Loucy (cell line): ENCODE data around the gene FOXL3.

ENCODE experiments used
- H2AFZ ChIP-seq: fragments of 200-600 bp; sonication (generic); 2 replicates; pipeline ENCODE4 v1.6.0; 2016; ENCODE audit warnings: antibody characterized with exemption, mild to moderate bottlenecking, low read length, moderate library complexity
- H3F3A ChIP-seq: fragments of 200-600 bp; 2 replicates; pipeline ENCODE4 v1.6.0; 2016; ENCODE audit warnings: antibody characterized with exemption, low read depth, mild to moderate bottlenecking
- H3K27me3 ChIP-seq: fragments of 200-600 bp; sonication (generic); 2 replicates; pipeline ENCODE4 v1.6.1; 2014; ENCODE audit warnings: low read length, mild to moderate bottlenecking; ENCODE audit not compliant: insufficient read depth, poor library complexity, severe bottlenecking
- H3K36me3 ChIP-seq: fragments of 200-600 bp; sonication (generic); 2 replicates; pipeline ENCODE4 v1.6.1; 2016; ENCODE audit warnings: low read length; ENCODE audit not compliant: insufficient read depth
- H3K4me1 ChIP-seq: fragments of 200-600 bp; sonication (generic); 2 replicates; pipeline ENCODE4 v1.5.1; 2014; ENCODE audit warnings: low read length, mild to moderate bottlenecking; ENCODE audit not compliant: insufficient read depth, poor library complexity, severe bottlenecking
- H3K4me2 ChIP-seq: fragments of 200-600 bp; sonication (generic); 2 replicates; pipeline ENCODE4 v1.6.0; 2014; ENCODE audit warnings: antibody characterized with exemption, low read length, low read depth, mild to moderate bottlenecking; ENCODE audit not compliant: poor library complexity, severe bottlenecking
- H3K4me3 ChIP-seq: fragments of 200-600 bp; sonication (generic); 2 replicates; pipeline ENCODE4 v1.5.1; 2014; ENCODE audit warnings: low read length, mild to moderate bottlenecking, mixed read lengths; ENCODE audit not compliant: poor library complexity, severe bottlenecking
- H3K79me2 ChIP-seq: fragments of 200-600 bp; sonication (generic); 2 replicates; pipeline ENCODE4 v1.6.1; 2014; ENCODE audit warnings: low read length; ENCODE audit not compliant: insufficient read depth
- H3K9ac ChIP-seq: fragments of 200-600 bp; sonication (generic); 2 replicates; pipeline ENCODE4 v1.6.0; 2014; ENCODE audit warnings: mild to moderate bottlenecking, low read depth, low read length, moderate library complexity; ENCODE audit not compliant: poor library complexity, severe bottlenecking
- H3K9me2 ChIP-seq: fragments of 200-600 bp; sonication (generic); replicated peaks from 2 replicates; pipeline ENCODE4 v1.6.1; 2016; ENCODE audit warnings: low read depth, low read length, mixed read lengths
- H3K9me3 ChIP-seq: fragments of 200-600 bp; sonication (generic); 2 replicates; pipeline ENCODE4 v1.6.1; 2014; ENCODE audit warnings: mild to moderate bottlenecking, antibody characterized with exemption, low read length, low read depth; ENCODE audit not compliant: insufficient read depth
- H4K20me1 ChIP-seq: fragments of 200-600 bp; sonication (generic); 2 replicates; pipeline ENCODE4 v1.6.0; 2014; ENCODE audit warnings: antibody characterized with exemption, low read length, mild to moderate bottlenecking; ENCODE audit not compliant: insufficient read depth, poor library complexity, severe bottlenecking
- CTCF ChIP-seq: fragments of 200-600 bp; sonication (generic); conservative IDR thresholded peaks from 2 replicates; pipeline ENCODE4 v1.5.1; 2014; ENCODE audit warnings: mild to moderate bottlenecking, antibody characterized with exemption, low read length
- EZH2phosphoT487 ChIP-seq: fragments of 200-600 bp; IDR thresholded peaks from 2 replicates; pipeline ENCODE4 v1.6.1; 2018; ENCODE audit warnings: antibody characterized with exemption, mild to moderate bottlenecking, moderate library complexity, borderline replicate concordance

Gene FOXL3

DNA sequence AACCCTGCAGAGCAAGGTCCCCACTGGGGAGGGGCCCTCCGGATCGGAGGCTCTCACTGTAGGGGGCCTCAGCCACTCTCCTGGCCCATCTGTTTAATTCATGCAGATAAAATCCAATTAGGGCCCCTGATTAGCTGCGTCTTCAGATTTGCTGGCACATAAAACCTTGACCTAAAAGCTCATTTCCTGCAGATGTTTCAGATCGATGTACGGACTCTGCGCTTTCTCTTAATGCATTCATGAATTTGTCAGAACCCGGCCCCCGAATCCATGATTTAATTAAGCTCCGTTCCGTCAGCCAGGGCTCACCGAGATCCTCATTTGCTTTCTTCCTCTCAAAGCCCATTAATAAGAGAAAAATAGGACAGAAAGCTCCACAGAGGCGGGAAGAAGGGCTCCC lies 40.0 kb upstream of the FOXL3 start:
- Histone ChIP-seq H3K79me2 (no peaks in the 10 kb centered on the region), H3K36me3 (no peaks in the 10 kb centered on the region), H4K20me1 (no peaks in the 10 kb centered on the region), H3K9me2 (no peaks in the 10 kb centered on the region), H3K4me2 (no peak overlapping the region), H2AFZ (no peak overlapping the region), H3F3A (no peaks in the 10 kb centered on the region), H3K9me3 (peaks cover 15% of the 10 kb centered on the region; the same call in 1 of the 2 replicates), H3K4me3 (no peak overlapping the region), H3K9ac (no peak overlapping the region), H3K4me1 (no peaks in the 10 kb centered on the region), H3K27me3 (no peaks in the 10 kb centered on the region)
- TF ChIP-seq EZH2phosphoT487, result no peak
- TF ChIP-seq CTCF, result no peak

DNA sequence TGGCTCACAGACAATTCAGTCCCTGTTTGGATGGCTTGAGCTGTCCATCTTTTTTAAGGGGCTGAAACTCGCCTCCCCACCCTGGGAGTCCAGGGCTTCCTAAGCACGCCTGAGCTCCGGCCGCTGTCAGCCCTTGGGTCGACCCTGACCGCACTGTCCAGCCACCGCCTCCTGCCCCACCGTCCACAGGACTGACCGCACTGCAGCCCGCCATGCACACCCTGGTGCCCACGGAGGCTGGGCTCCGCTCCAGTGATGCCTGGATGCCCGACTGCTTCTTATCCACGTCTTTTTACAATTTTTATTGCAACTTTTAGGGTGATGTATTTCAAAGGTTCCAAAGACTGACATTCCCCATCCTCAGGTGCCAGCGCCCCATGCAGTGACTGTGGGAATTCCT lies 39.4 kb upstream of the FOXL3 start:
- H3K9me2 ChIP-seq, result no peaks in the 10 kb centered on the region
- H3K4me1 ChIP-seq, result no peaks in the 10 kb centered on the region
- H4K20me1 ChIP-seq, result no peaks in the 10 kb centered on the region
- no peak overlapping the region for H2AFZ ChIP-seq
- H3K27me3 ChIP-seq, result no peaks in the 10 kb centered on the region
- no peak overlapping the region for H3K4me3 ChIP-seq
- H3K4me2 ChIP-seq, result no peak overlapping the region
- H3K9me3 ChIP-seq, result peaks cover 11% of the 10 kb centered on the region; the same call in 1 of the 2 replicates
- no peaks in the 10 kb centered on the region for H3F3A ChIP-seq
- no peaks in the 10 kb centered on the region for H3K79me2 ChIP-seq
- H3K36me3 ChIP-seq, result no peaks in the 10 kb centered on the region
- no peak overlapping the region for H3K9ac ChIP-seq
- no peak for TF ChIP-seq EZH2phosphoT487
- TF ChIP-seq CTCF, result no peak

DNA sequence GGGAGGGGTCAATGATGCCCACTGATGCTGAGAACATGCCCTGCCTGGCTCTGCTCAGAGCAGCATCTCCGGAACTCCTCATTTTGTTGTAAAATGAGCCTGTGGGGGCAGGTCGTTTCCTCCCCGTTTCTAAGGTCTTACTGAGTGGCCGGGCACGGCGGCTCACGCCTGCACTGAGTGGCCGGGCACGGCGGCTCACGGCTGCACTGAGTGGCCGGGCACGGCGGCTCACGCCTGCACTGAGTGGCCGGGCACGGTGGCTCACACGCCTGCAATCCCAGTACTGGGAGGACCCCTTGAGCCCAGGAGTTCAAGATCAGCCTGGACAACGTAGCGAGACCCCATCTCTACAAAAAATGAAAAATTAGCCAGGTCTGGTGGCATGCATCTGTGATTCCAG lies 39.0 kb upstream of the FOXL3 start:
- H3K9ac ChIP-seq, result no peak overlapping the region
- H3F3A ChIP-seq, result no peaks in the 10 kb centered on the region
- no peaks in the 10 kb centered on the region for H3K36me3 ChIP-seq
- no peak overlapping the region for H2AFZ ChIP-seq
- H3K4me3 ChIP-seq, result no peak overlapping the region
- H3K9me3 ChIP-seq, result peaks cover 9% of the 10 kb centered on the region; the same call in 1 of the 2 replicates
- H3K27me3 ChIP-seq, result no peaks in the 10 kb centered on the region
- no peak overlapping the region for H3K4me2 ChIP-seq
- H3K9me2 ChIP-seq, result no peaks in the 10 kb centered on the region
- TF ChIP-seq EZH2phosphoT487, result no peak
- no peak for TF ChIP-seq CTCF
- H3K79me2 ChIP-seq, result no peaks in the 10 kb centered on the region
- H4K20me1 ChIP-seq, result no peaks in the 10 kb centered on the region
- H3K4me1 ChIP-seq, result no peaks in the 10 kb centered on the region
